Measurements from ENCODE around the gene ESRRB.

- TF ChIP-seq CTCF (IDR thresholded peaks at IDR 0.05) = no peak
- no peak for TF ChIP-seq ZFX (IDR thresholded peaks at IDR 0.05; ENCODE audit: borderline replicate concordance)
These were observed 70.5 kb downstream of the ESRRB start for GRCh38 chr14:76446486-76446885.
